Measurements from ENCODE around the gene ATP6V0A4.

DNA sequence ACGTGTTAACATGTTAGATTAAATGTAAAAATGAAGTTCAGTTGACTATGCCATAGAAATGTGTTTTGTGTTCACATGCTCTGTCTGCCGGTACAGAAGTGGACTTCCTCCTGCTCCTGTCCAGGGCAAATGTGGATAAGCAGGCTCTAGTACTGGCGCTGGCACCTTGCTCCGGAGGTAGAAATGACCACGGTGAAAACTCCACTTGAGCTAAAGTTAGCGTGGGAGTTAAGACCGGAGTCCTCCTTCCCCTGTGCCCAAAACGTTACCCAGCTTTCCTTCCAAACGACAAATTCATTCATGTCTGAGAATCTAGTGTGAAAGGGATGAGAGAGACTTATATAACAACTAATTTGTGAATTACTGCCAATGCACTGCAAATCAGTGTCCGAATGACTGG lies 35.0 kb upstream of the ATP6V0A4 start:
- TF ChIP-seq ZNF8 (CRISPR knock-in tag; IDR thresholded peaks at IDR 0.05) (no peak), OSR1 (CRISPR knock-in tag; IDR thresholded peaks at IDR 0.05) (no peak), ZC3H10 (CRISPR knock-in tag; IDR thresholded peaks at IDR 0.05) (no peak), PPARA (CRISPR knock-in tag; IDR thresholded peaks at IDR 0.05; ENCODE audit: borderline replicate concordance) (no peak)
- TF ChIP-seq, protein P1, sequence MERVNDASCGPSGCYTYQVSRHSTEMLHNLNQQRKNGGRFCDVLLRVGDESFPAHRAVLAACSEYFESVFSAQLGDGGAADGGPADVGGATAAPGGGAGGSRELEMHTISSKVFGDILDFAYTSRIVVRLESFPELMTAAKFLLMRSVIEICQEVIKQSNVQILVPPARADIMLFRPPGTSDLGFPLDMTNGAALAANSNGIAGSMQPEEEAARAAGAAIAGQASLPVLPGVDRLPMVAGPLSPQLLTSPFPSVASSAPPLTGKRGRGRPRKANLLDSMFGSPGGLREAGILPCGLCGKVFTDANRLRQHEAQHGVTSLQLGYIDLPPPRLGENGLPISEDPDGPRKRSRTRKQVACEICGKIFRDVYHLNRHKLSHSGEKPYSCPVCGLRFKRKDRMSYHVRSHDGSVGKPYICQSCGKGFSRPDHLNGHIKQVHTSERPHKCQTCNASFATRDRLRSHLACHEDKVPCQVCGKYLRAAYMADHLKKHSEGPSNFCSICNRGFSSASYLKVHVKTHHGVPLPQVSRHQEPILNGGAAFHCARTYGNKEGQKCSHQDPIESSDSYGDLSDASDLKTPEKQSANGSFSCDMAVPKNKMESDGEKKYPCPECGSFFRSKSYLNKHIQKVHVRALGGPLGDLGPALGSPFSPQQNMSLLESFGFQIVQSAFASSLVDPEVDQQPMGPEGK (CRISPR knock-in tag; IDR thresholded peaks at IDR 0.05; ENCODE audit: borderline replicate concordance): no peak
- TF ChIP-seq, protein P2, sequence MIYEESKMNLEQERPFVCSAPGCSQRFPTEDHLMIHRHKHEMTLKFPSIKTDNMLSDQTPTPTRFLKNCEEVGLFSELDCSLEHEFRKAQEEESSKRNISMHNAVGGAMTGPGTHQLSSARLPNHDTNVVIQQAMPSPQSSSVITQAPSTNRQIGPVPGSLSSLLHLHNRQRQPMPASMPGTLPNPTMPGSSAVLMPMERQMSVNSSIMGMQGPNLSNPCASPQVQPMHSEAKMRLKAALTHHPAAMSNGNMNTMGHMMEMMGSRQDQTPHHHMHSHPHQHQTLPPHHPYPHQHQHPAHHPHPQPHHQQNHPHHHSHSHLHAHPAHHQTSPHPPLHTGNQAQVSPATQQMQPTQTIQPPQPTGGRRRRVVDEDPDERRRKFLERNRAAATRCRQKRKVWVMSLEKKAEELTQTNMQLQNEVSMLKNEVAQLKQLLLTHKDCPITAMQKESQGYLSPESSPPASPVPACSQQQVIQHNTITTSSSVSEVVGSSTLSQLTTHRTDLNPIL (CRISPR knock-in tag; IDR thresholded peaks at IDR 0.05; ENCODE audit: low read depth): no peak

Data from SK-N-SH treated with all-trans-retinoic acid at 6 μM for 48 hours (cell line).